ENCODE results near the gene TRIP12.
"Not testable (repeated sequence)": the region's sequence is repeated elsewhere in the genome, so short reads cannot be mapped to it uniquely, and the experiment has no call there.

TRIP12 gene

GRCh38 chr2:229818230-229818629 lies 103.6 kb downstream of the TRIP12 start:
- DNase-seq, result no peak

GRCh38 chr2:229815858-229816257 lies 106.0 kb downstream of the TRIP12 start:
- DNase-seq, result no peak

GRCh38 chr2:229815342-229815741 lies 106.5 kb downstream of the TRIP12 start:
- no peak for DNase-seq

- DNase-seq, result no peak
These were observed 111.0 kb downstream of the TRIP12 start for GRCh38 chr2:229810786-229811185.

- DNase-seq, result no peak
These were observed 116.2 kb downstream of the TRIP12 start for GRCh38 chr2:229805559-229805958.

GRCh38 chr2:229802785-229803184 lies 119.0 kb downstream of the TRIP12 start:
- DNase-seq, result no peak

- DNase-seq, result no peak
These were observed 120.6 kb downstream of the TRIP12 start for GRCh38 chr2:229800997-229801754.

GRCh38 chr2:229798446-229799155 lies 123.2 kb downstream of the TRIP12 start:
- no peak for DNase-seq

- no peak for DNase-seq
These were observed 126.8 kb downstream of the TRIP12 start for GRCh38 chr2:229795058-229795457.

- DNase-seq, result no peak
These were observed 127.2 kb downstream of the TRIP12 start for GRCh38 chr2:229794636-229795035.

- DNase-seq, result not testable (repeated sequence)
These were observed 135.5 kb downstream of the TRIP12 start for GRCh38 chr2:229786289-229786688.

GRCh38 chr2:229784791-229785190 lies 137.0 kb downstream of the TRIP12 start:
- DNase-seq, result no peak

GRCh38 chr2:229783108-229783721 lies 138.6 kb downstream of the TRIP12 start:
- DNase-seq, result no peak

GRCh38 chr2:229780856-229781773 lies 140.7 kb downstream of the TRIP12 start:
- DNase-seq, result no peak

GRCh38 chr2:229779650-229780049 lies 142.2 kb downstream of the TRIP12 start:
- DNase-seq, result no peak

GRCh38 chr2:229777716-229778115 lies 144.1 kb downstream of the TRIP12 start:
- DNase-seq, result no peak

- DNase-seq, result no peak
These were observed 146.0 kb downstream of the TRIP12 start for GRCh38 chr2:229775614-229776313.

- DNase-seq, result no peak
These were observed 147.6 kb downstream of the TRIP12 start for GRCh38 chr2:229774237-229774636.

GRCh38 chr2:229768235-229768634 lies 153.6 kb downstream of the TRIP12 start:
- DNase-seq, result no peak

GRCh38 chr2:229765721-229766120 lies 156.1 kb downstream of the TRIP12 start:
- no peak for DNase-seq

GRCh38 chr2:229761663-229762062 lies 160.1 kb downstream of the TRIP12 start:
- no peak for DNase-seq

GRCh38 chr2:229757462-229757861 lies 164.3 kb downstream of the TRIP12 start:
- not testable (repeated sequence) for DNase-seq

Measured in cortex of kidney (tissue), 1 donor.